SK-N-DZ (cell line): Measurements from ENCODE around the gene ZNF526.
A peak's percentile ranks its signal among the peaks of the same experiment; 100 is the strongest.
"Not testable (repeated sequence)": the region's sequence is repeated elsewhere in the genome, so short reads cannot be mapped to it uniquely, and the experiment has no call there.

Experiments
- DNase-seq: peaks from one replicate; pipeline ENCODE4 v3.0.0-alpha.2; 2015; ENCODE audit warnings: low spot score

The ZNF526 gene

GRCh38 chr19:42257842-42258241 is 37.7 kb downstream of the ZNF526 start:
- not testable (repeated sequence) for DNase-seq

GRCh38 chr19:42261763-42262162 is 41.7 kb downstream of the ZNF526 start:
- no peak for DNase-seq

GRCh38 chr19:42266105-42266504 is 46.0 kb downstream of the ZNF526 start:
- not testable (repeated sequence) for DNase-seq

- DNase-seq: not testable (repeated sequence)
Measured at GRCh38 chr19:42266928-42267603, 47.0 kb downstream of the ZNF526 start.

GRCh38 chr19:42267644-42268141 is 47.6 kb downstream of the ZNF526 start:
- DNase-seq: no peak

GRCh38 chr19:42268142-42268703 is 48.1 kb downstream of the ZNF526 start:
- DNase-seq: peak; percentile 99

- DNase-seq: peak; percentile 100
Measured at GRCh38 chr19:42268704-42269477, 48.8 kb downstream of the ZNF526 start, which contains the start of gene CIC. TSS of gene CIC (plus strand) at chr19:42269252. CDS start at chr19:42271784, 2,532 bp downstream.

- DNase-seq: no peak
Measured at GRCh38 chr19:42269478-42270345, 49.6 kb downstream of the ZNF526 start.

- DNase-seq: no peak
Measured at GRCh38 chr19:42270346-42271044, 50.4 kb downstream of the ZNF526 start.

- no peak for DNase-seq
Measured at GRCh38 chr19:42271045-42271419, 50.9 kb downstream of the ZNF526 start.

- no peak for DNase-seq
Measured at GRCh38 chr19:42271861-42272534, 51.9 kb downstream of the ZNF526 start.

GRCh38 chr19:42272535-42272897 is 52.4 kb downstream of the ZNF526 start:
- no peak for DNase-seq

GRCh38 chr19:42272989-42273406 is 52.9 kb downstream of the ZNF526 start:
- no peak for DNase-seq

GRCh38 chr19:42273407-42274064 is 53.4 kb downstream of the ZNF526 start:
- DNase-seq: no peak

GRCh38 chr19:42274065-42274682 is 54.1 kb downstream of the ZNF526 start:
- no peak for DNase-seq

GRCh38 chr19:42275103-42275502 is 55.0 kb downstream of the ZNF526 start:
- DNase-seq: no peak

GRCh38 chr19:42275517-42275916 is 55.4 kb downstream of the ZNF526 start:
- no peak for DNase-seq

GRCh38 chr19:42276284-42276683 is 56.2 kb downstream of the ZNF526 start:
- DNase-seq: no peak

- no peak for DNase-seq
Measured at GRCh38 chr19:42276821-42277220, 56.7 kb downstream of the ZNF526 start.
